Body of pancreas (tissue), 4 donors: ENCODE results near the gene XIAP.

Source experiments
- POLR2A ChIP-seq, 3 donors: fragments of 450-650 bp; IDR thresholded peaks; one replicate each; pipeline ENCODE4 v1.6.1; 2016; ENCODE audit warnings: antibody characterized with exemption in 3 of 3, mild to moderate bottlenecking in 2 of 3
- TF ChIP-seq, protein P1 (sequence below), 7 experiments: fragments of 450-650 bp in 4 of 7; fragments of 200-600 bp in 3 of 7; sonication (generic) in 3 of 7; IDR thresholded peaks; one replicate each; pipeline ENCODE4 v1.5.1; 2016 to 2019; ENCODE audit warnings: antibody characterized with exemption in 7 of 7

DNA sequence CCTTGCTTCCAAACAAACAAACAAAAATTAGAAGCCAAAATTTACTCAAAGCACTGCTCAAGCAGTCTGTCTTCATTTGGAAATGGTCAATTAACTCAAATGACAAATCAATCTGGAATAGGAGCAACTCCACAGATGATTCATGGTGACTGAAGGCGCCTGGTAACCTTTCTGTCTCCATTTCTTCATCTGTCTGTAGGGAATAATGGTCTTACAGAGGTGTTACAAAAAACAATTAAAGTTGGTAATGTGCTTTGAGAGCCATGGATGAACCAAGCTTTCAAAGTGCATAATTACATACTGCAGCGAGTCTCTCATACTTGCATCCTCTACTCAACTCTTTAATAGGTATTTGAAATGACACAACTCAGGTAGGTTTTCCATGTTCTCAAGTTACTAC, 63.4 kb downstream of the XIAP start:
- TF ChIP-seq, protein P1, sequence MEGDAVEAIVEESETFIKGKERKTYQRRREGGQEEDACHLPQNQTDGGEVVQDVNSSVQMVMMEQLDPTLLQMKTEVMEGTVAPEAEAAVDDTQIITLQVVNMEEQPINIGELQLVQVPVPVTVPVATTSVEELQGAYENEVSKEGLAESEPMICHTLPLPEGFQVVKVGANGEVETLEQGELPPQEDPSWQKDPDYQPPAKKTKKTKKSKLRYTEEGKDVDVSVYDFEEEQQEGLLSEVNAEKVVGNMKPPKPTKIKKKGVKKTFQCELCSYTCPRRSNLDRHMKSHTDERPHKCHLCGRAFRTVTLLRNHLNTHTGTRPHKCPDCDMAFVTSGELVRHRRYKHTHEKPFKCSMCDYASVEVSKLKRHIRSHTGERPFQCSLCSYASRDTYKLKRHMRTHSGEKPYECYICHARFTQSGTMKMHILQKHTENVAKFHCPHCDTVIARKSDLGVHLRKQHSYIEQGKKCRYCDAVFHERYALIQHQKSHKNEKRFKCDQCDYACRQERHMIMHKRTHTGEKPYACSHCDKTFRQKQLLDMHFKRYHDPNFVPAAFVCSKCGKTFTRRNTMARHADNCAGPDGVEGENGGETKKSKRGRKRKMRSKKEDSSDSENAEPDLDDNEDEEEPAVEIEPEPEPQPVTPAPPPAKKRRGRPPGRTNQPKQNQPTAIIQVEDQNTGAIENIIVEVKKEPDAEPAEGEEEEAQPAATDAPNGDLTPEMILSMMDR (IDR thresholded peaks at IDR 0.05): no peak
- TF ChIP-seq POLR2A (IDR thresholded peaks at IDR 0.05): no peak
